Right atrium auricular region (tissue), 2 donors: ENCODE results near the gene GATA2. TPM values are rescaled to one million over a fixed set of nuclear protein-coding genes. Genes with fewer than 3 reads are reported as not detected.

Experiments used
- DNase-seq: peaks from one replicate; pipeline ENCODE4 v3.0.0-alpha.2; 2019; ENCODE audit warnings: low spot score
- H3K27ac ChIP-seq, 2 donors: fragments of 200-600 bp; sonication (generic); 1 replicate in 1 of 2; 2 replicates in 1 of 2; pipeline ENCODE4 v1.5.1; 2016 to 2019
- H3K27me3 ChIP-seq, 2 donors: fragments of 200-600 bp; sonication (generic); one replicate each; pipeline versions ENCODE4 v1.5.1 to v1.6.0; 2017 to 2019
- H3K36me3 ChIP-seq: fragments of 200-600 bp; sonication (generic); one replicate; pipeline ENCODE4 v1.5.1; 2016
- H3K4me1 ChIP-seq, 2 donors: fragments of 200-600 bp; sonication (generic); one replicate each; pipeline versions ENCODE4 v1.5.1 to v1.6.0; 2017 to 2019
- H3K4me3 ChIP-seq, 2 donors: fragments of 200-600 bp; sonication (generic); 1 replicate in 1 of 2; 2 replicates in 1 of 2; pipeline ENCODE4 v1.5.1; 2017 to 2019; ENCODE audit warnings: mild to moderate bottlenecking in 1 of 2, moderate library complexity in 1 of 2
- H3K9me3 ChIP-seq, 2 donors: fragments of 200-600 bp; sonication (generic); one replicate each; pipeline ENCODE4 v1.5.1; 2019
- total RNA-seq, 2 donors: library from RNA; depleted of rRNA; stranded (reverse); fragments of >200 nt; gene quantifications; one replicate each; pipeline ENCODE4 v1.1.0, GENCODE V29; 2016
- TF ChIP-seq, protein P1 (sequence below), 2 donors: fragments of 200-600 bp; sonication (generic); IDR thresholded peaks; one replicate each; pipeline ENCODE4 v1.5.1; 2019; ENCODE audit warnings: antibody characterized with exemption in 2 of 2

Gene GATA2
- total RNA-seq, 2 donors from 2014 or later, result 17.7 to 26.1 TPM

DNA sequence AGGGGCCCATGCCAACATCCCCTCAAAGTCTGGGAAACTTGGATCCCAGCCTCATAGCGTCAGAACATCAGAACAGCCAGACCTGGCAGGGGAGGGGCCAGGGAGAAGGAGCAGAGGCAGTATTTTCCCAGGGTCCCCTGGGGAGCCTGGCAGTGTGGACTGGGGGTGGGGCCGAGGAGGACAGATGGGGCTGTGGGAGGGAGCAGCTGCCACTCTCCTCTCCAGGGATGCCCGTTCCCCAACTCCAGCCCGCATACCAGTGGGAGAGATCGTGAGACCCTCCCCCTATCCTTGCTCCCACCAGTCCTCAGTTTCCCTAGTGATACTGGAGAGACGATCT, 19.9 kb downstream of the GATA2 start:
- Histone ChIP-seq H3K36me3 (no peaks in the 10 kb centered on the region), H3K4me1 (no peaks in the 10 kb centered on the region), H3K4me3 (no peak overlapping the region), H3K9me3 (no peaks in the 10 kb centered on the region), H3K27me3 (no peaks in the 10 kb centered on the region), H3K27ac (no peak overlapping the region)
- no peak for DNase-seq
- TF ChIP-seq, protein P1, sequence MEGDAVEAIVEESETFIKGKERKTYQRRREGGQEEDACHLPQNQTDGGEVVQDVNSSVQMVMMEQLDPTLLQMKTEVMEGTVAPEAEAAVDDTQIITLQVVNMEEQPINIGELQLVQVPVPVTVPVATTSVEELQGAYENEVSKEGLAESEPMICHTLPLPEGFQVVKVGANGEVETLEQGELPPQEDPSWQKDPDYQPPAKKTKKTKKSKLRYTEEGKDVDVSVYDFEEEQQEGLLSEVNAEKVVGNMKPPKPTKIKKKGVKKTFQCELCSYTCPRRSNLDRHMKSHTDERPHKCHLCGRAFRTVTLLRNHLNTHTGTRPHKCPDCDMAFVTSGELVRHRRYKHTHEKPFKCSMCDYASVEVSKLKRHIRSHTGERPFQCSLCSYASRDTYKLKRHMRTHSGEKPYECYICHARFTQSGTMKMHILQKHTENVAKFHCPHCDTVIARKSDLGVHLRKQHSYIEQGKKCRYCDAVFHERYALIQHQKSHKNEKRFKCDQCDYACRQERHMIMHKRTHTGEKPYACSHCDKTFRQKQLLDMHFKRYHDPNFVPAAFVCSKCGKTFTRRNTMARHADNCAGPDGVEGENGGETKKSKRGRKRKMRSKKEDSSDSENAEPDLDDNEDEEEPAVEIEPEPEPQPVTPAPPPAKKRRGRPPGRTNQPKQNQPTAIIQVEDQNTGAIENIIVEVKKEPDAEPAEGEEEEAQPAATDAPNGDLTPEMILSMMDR (IDR thresholded peaks at IDR 0.05), result no peak

DNA sequence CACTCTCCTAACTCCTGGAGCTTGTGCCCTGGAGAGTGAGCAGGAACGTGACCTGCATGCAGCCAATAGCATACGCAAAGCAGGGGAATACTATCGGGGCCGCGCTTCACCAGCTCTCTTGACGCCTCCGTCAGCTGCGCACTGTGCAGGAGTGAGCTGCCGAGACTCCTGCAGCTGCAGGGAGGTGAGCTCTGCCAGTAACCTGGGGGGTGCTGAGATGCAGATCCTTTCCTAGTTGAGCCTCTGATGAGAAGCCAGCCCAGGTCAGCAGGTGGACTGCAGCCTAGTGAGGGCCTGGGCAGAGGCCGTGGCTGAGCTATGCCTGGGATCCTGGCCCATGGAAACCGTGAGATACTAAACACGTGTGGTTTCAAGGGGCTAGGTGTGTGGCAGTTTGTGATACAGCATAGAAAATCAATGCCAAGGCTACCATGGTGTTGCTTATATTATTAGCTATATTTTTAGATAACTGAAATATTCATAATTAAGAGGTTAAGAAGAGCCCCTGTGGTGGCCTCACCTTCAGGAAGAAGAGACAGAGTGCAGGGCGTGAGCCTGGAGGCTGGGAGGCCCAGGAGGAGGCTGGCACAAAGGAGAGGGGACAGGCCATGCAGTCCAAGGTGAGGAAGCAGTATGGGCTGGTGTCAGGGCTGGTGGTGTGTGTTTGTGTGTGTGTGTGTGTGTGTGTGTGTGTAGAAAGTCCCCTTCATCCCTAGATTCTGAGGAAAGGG, 20.4 kb downstream of the GATA2 start:
- no peaks in the 10 kb centered on the region for H3K36me3 ChIP-seq
- no peak for DNase-seq
- no peak overlapping the region for H3K4me3 ChIP-seq
- no peak overlapping the region for H3K27ac ChIP-seq
- no peaks in the 10 kb centered on the region for H3K4me1 ChIP-seq
- TF ChIP-seq, protein P1 (IDR thresholded peaks at IDR 0.05), result no peak
- no peaks in the 10 kb centered on the region for H3K27me3 ChIP-seq
- H3K9me3 ChIP-seq, result no peaks in the 10 kb centered on the region

DNA sequence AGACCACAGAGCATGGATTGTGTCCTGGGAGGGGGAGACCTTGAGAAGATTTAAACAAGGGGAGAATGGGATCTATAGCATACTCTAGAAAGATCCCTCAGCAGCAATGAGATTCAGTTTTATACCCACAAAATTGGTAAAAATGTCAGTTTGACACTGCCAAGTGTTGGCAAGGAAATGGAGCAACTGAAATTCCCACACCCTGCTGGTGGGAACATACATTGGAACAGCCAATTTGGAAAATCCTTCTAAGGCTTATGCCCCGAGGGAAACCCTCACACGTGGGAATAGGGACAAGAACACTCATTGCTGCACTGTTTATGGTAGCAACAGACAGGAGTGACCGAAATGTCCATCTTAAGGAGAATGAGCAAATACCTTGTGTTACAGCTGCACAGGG, 21.3 kb downstream of the GATA2 start:
- no peaks in the 10 kb centered on the region for H3K36me3 ChIP-seq
- no peaks in the 10 kb centered on the region for H3K4me1 ChIP-seq
- H3K27ac ChIP-seq, result no peak overlapping the region

DNA sequence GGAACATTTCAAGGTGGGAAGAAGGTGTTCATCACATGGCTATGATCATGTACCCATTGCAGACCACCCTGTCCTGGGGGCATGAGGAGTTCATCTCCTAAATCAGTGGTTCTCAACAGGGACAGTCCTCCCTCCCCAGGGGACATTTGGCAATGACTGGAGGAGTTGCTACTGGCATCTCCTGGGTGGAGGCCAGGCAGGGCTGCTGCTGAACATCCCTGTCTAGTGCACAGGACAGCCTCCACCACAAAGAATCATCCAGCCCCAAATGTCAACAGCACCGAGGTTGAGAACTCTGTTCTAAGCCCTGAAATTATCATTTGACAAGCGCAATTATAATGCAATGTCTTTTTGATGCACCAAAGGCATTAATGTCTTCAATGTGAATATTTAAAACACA, 21.9 kb downstream of the GATA2 start:
- Histone ChIP-seq H3K4me3 (no peak overlapping the region), H3K27me3 (no peaks in the 10 kb centered on the region), H3K4me1 (no peaks in the 10 kb centered on the region), H3K36me3 (no peaks in the 10 kb centered on the region), H3K27ac (no peak overlapping the region), H3K9me3 (no peaks in the 10 kb centered on the region)
- DNase-seq, result no peak
- TF ChIP-seq, protein P1 (IDR thresholded peaks at IDR 0.05), result no peak

More for the DNA sequence above, 21.3 kb downstream of the GATA2 start:
- no peak for DNase-seq
- Histone ChIP-seq H3K9me3 (no peaks in the 10 kb centered on the region), H3K27me3 (no peaks in the 10 kb centered on the region), H3K4me3 (no peak overlapping the region)
- TF ChIP-seq, protein P1 (IDR thresholded peaks at IDR 0.05), result no peak

DNA sequence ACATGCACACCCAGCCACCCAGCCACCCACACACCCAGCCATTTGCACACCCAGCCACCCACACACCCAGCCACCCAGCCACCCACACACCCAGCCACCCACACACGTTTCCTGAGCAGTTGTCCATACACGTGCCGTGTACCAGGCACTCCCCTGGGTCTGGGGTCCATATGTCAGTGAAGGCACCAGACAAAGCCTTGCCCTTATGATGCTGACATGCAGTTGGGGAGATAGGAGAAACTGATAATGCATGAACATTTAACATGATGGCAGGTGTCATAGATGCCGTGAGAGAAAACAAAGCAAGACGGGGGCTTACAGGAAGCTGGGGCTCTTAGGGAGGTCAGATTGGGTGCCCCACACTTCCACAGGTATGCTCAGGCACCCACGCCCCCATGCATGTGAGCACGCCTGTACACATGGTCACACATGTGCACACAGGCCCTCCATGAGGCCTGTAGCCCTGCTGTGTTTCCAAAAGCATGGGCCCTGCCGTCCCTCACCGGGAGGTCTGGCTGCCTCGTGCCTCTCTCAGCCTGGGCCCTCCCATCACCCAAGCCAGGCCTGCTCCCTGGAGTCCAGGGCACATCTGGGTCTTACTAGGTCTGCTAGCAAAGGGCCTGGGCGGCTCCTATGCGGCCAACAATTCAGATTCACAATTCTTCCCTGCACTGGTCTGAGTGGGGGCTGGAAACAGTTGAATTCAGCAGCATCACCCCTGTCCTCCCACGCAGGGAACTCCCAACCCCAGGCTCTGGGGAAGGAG, 22.7 kb downstream of the GATA2 start:
- Histone ChIP-seq H3K9me3 (no peaks in the 10 kb centered on the region), H3K27me3 (no peaks in the 10 kb centered on the region), H3K4me1 (no peaks in the 10 kb centered on the region), H3K36me3 (no peaks in the 10 kb centered on the region), H3K27ac (no peak overlapping the region), H3K4me3 (no peak overlapping the region)
- DNase-seq, result no peak
- TF ChIP-seq, protein P1 (IDR thresholded peaks at IDR 0.05), result no peak
